ENCODE data around the gene SDS.

- no peak for TF ChIP-seq CTCF (IDR thresholded peaks at IDR 0.05; ENCODE audit: borderline replicate concordance, extremely low read depth, low read length, poor library complexity, severe bottlenecking)
- no peak for TF ChIP-seq EZH2 (IDR thresholded peaks at IDR 0.05; ENCODE audit: borderline replicate concordance, low read depth, low read length, severe bottlenecking)
Measured at GRCh38 chr12:113449839-113450238, 46.2 kb upstream of the SDS start.
